GM12872 (cell line): ENCODE measurements around the gene PEAR1.

Source experiments
- CTCF ChIP-seq: IDR thresholded peaks from 3 replicates; pipeline ENCODE4 v1.5.1; 2011; ENCODE audit warnings: low read depth, mild to moderate bottlenecking, low read length, moderate library complexity; ENCODE audit not compliant: insufficient read depth

Gene PEAR1

GRCh38 chr1:156939786-156940334 lies 46.3 kb downstream of the PEAR1 start:
- no peak for TF ChIP-seq CTCF

- TF ChIP-seq CTCF = no peak
These were observed 48.2 kb downstream of the PEAR1 start for GRCh38 chr1:156941675-156942074.

- no peak for TF ChIP-seq CTCF
These were observed 48.7 kb downstream of the PEAR1 start for GRCh38 chr1:156942176-156942575.

- TF ChIP-seq CTCF = no peak
These were observed 49.1 kb downstream of the PEAR1 start for GRCh38 chr1:156942576-156942975.

GRCh38 chr1:156943756-156944155 lies 50.2 kb downstream of the PEAR1 start:
- TF ChIP-seq CTCF = no peak

- no peak for TF ChIP-seq CTCF
These were observed 50.8 kb downstream of the PEAR1 start for GRCh38 chr1:156944268-156944667.

- no peak for TF ChIP-seq CTCF
These were observed 51.3 kb downstream of the PEAR1 start for GRCh38 chr1:156944848-156945247.
